ENCODE results near the gene RNU4-1.

The RNU4-1 gene

GRCh38 chr12:120287491-120287890 lies 5.5 kb downstream of the RNU4-1 start:
- no peak for DNase-seq

GRCh38 chr12:120286768-120287490 lies 6.1 kb downstream of the RNU4-1 start:
- DNase-seq, result no peak

GRCh38 chr12:120284381-120284780 lies 8.7 kb downstream of the RNU4-1 start:
- no peak for DNase-seq

GRCh38 chr12:120283318-120283717 lies 9.7 kb downstream of the RNU4-1 start:
- DNase-seq, result no peak

GRCh38 chr12:120278137-120279069 lies 14.6 kb downstream of the RNU4-1 start:
- DNase-seq, result no peak

DNA sequence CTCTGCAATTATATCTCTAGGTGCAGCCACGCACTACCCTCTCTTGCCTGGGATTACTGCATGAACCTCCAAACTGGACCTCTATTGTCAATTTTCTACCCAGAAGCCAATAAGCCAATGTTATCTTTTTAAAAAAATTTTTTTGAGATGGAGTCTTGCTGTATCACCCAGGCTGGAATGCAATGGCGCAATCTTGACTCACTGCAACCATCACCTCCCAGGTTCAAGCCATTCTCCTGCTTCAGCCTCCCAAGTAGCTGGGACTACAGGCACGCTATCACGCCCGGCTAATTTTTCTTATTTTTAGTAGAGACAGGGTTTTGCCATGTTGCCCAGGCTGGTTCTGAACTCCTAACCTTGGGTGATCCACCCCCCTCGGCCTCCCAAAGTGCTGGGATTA lies 16.3 kb downstream of the RNU4-1 start:
- DNase-seq, result no peak

DNA sequence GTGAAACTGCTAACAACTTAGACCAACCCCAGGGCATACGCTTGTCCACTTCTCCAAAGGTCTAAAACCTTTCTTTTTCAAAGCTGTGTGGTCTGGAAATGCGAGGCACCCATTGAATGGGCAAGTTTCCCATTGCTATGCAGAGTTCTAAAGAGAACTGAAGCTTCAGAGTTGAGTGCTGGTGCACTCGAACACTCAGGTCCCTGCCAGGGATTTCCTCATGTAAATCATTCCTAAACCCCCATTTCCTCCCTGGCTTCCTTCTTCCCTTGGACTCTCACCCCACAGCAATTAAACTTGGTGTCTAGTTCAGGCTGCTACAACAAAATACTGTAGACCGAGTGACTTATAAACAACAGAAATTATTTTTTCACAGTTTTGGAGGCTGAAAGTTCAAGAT lies 25.3 kb downstream of the RNU4-1 start:
- no peak for DNase-seq

- DNase-seq, result no peak
Observed at GRCh38 chr12:120266180-120266870, 26.7 kb downstream of the RNU4-1 start.

GRCh38 chr12:120265473-120266179 lies 27.4 kb downstream of the RNU4-1 start, which contains the start of gene PXN:
PXN (minus strand) TSS chr12:120265730; CDS start chr12:120265629, 101 bp downstream.
- peak; percentile 55 for DNase-seq

DNA sequence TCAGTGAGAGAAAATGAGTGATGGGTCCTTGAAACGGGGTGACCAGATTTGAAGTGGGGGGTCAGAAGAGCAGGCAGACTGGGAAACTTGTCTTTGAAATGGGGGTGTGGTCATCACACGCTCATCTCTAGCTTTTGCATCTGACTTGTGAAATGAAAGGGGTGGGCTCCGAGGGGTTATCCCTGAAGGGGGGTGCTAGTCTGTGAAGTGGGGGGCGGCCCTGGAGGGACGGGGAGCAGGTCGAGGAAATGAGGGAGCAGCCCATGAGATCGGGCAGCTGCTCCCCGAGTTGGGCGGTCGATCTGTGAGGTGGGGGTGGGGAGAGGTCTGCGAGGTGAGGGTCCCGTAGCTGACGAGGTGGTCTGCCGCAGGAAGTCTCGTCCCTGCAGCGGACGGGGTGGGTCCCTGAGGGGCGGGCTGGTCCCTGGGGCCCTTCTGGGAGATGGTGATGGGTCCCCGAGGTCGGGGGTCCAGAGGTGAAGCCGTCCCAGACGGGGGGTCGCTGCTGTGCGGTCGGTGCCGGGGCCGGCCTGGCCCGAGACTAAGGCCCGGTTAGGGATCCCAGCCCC lies 28.0 kb downstream of the RNU4-1 start:
- no peak for DNase-seq

DNA sequence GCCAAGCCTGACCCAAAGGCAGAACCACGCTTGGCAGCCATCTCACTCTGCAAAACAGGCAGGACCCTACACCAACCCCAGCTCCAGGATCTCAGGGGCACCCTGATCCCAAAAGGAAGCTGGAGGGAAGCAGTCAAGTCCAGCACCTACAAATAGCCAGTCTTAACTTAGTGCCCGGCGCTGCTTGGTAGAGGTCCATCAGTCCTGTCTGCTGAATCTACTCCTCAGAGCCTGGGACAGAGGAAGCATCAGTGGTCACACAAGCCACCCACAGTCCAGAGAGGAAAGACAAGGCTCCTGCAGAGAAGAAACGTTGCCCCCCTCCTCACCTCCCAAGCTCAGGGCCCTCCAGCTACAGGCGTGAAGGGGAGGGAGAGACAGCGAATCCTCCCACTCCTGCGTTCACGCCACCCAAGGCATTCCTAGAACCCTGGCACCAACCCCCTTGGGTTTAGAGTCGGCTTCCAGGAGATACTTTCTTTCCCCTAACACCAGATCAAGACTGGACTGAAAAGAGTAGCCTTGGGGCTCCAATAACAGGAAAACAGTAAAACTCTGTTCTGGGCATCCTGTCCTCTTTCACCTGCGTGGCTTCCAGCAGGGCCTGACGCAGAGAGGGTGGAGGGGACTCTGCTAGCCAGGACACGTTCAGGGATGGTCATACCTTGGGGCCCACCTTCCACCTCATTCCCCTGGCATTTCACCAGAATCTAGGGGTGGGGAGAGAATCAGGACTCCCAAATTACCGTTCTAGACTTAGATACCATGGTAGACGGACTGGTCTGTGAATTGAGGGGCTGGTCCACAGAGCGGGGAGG lies 28.7 kb downstream of the RNU4-1 start:
- no peak for DNase-seq

- no peak for DNase-seq
Observed at GRCh38 chr12:120263748-120264085, 29.3 kb downstream of the RNU4-1 start.

DNA sequence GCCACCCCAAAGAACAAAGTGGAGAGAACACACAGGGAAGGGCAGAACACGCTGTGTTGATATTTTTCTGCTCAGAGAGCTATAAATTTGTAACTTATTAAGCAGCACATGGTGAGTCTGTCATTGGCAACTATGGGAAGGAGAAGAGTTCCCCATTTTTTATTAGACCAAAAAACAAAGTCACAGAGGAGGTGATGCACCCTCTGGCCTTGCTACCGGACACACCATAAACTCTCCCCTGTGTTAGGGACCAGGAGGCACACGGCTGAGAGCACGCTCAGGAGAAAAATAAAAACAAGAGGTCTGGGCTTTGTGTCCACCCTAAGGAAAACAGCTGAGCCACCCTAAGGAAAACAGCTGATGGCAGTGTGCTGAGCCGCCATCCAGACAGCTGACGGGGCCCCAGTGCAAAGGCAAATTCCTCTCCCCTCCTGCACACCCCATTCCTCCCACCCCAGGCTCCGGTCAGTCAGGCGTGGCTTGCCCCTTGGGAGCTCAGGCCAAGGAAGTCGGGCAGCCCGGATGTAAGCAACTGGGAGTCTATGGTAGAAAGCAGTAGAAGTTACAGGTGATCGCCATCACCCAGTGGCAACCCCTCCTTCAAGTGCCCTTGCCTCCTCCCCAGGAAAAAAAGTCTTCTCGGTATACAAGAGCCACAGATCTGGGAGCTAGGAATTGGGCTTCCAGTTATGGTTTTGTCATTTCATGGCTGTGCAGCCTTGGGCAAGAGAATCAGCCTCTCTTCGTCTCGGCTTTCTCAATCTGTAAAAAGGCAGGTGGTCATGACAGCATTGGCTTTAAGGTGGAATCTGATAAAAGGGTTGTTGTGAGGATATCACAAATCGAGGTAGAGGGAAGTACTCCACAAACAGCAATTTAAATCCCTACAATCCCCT lies 29.9 kb downstream of the RNU4-1 start:
- no peak for DNase-seq

DNA sequence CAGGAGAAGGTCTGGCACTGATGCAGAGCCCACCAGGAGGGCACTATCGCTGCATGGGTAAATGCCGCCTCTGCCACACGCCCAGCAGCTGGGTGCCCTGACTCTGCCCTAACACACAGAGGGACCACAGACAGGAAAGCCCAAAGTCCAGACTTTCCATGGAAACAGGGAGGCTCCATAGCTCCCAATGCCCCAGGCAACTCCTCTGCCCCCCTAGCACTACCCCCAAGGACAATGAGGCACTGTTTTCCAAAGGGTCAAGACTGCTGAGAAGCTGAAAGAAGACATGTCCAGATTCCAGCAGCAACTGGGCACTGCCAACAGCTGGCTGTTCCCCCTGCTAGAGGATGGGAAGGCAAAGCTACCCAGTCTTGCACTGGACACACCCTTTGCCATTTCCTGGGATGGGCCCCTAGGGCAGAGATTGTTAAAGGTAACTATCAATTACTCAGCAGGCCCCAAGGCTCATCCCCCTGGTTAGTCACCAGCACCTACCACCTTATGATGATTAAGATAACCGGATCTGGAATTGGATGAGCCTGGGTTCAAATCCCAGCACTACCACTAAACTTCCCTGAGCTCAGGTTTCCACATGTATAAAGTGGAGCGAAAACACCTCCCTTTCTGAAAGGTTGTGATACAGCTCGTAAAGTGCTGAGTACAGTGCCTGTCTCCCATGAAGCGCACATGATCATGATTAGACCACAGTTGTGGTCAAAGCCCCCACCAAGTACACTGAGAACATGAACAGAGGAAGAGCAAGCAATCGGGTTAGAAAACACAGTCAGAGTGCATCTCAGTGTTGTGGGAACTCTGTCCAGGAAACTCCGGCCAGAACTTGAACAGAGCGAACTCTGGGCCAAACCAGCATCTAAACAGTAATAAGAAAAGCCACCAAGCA lies 30.8 kb downstream of the RNU4-1 start:
- no peak for DNase-seq

GRCh38 chr12:120260607-120261006 lies 32.4 kb downstream of the RNU4-1 start:
- no peak for DNase-seq

- no peak for DNase-seq
Observed at GRCh38 chr12:120259418-120260202, 33.4 kb downstream of the RNU4-1 start.

DNA sequence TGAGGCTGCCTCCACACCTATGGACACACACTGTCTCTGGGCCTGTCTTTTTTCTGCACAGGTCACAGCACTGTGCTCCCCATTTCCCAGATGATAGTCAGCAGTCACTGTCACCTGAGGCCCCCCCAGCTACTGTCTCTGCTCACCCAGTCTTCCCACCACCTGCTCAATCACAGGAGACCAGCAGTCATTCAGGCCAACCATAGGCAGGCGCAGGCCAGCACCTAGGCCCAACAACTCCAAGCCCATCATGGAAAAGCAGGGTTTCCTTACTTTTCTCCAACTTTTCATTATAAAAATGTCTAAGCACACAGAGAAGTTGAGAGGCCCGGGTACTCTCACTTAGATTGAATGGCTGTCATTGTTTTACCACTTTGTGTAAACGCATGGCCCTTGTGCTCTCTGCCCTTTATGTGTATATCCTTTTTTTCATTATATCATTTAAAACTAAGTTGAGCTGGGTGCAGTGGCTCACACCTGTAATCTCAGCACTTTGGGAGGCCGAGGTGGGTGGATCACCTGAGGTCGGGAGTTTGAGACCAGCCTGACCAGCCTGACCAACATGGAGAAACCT lies 34.6 kb downstream of the RNU4-1 start:
- no peak for DNase-seq
